Fibroblast of pulmonary artery (primary cell): ENCODE measurements around the gene USP6.

Experiments used
- DNase-seq: peaks from one replicate; pipeline ENCODE4 v3.0.0-alpha.2; 2010; ENCODE audit warnings: low read depth
- H3K4me3 ChIP-seq: replicated peaks from 2 replicates; pipeline ENCODE4 v1.5.1; 2011; ENCODE audit warnings: low read depth, mild to moderate bottlenecking, control low read depth, low read length, moderate library complexity
- CTCF ChIP-seq: IDR thresholded peaks from 2 replicates; pipeline ENCODE4 v1.5.1; 2011; ENCODE audit warnings: mild to moderate bottlenecking, control low read depth, low read length, inconsistent platforms; ENCODE audit errors: missing control alignments

USP6 gene

GRCh38 chr17:5080591-5080990 is 35.2 kb upstream of the USP6 start:
- TF ChIP-seq CTCF, result no peak
- DNase-seq, result no peak
- H3K4me3 ChIP-seq, result no peak overlapping the region

- no peak for DNase-seq
- no peak for TF ChIP-seq CTCF
- H3K4me3 ChIP-seq, result no peak overlapping the region
Observed at GRCh38 chr17:5092218-5093010, 23.4 kb upstream of the USP6 start.

- no peak for DNase-seq
- no peak overlapping the region for H3K4me3 ChIP-seq
- no peak for TF ChIP-seq CTCF
Observed at GRCh38 chr17:5096731-5097100, 19.1 kb upstream of the USP6 start.

- no peak for TF ChIP-seq CTCF
- H3K4me3 ChIP-seq, result no peak overlapping the region
- no peak for DNase-seq
Observed at GRCh38 chr17:5097101-5097834, 18.6 kb upstream of the USP6 start.

- no peak for TF ChIP-seq CTCF
- DNase-seq, result no peak
- H3K4me3 ChIP-seq, result no peak overlapping the region
Observed at GRCh38 chr17:5099271-5099670, 16.6 kb upstream of the USP6 start.

GRCh38 chr17:5100832-5101231 is 15.0 kb upstream of the USP6 start:
- no peak for DNase-seq

More at GRCh38 chr17:5100832-5101231, 15.0 kb upstream of the USP6 start:
- no peak for TF ChIP-seq CTCF
- no peak overlapping the region for H3K4me3 ChIP-seq
